Neural cell (in vitro differentiated cells): ENCODE data around the gene CCDC102A.

ENCODE experiments used
- CTCF ChIP-seq: fragments of 450-650 bp; IDR thresholded peaks from 2 replicates; pipeline ENCODE4 v1.5.1; 2014; ENCODE audit warnings: antibody characterized with exemption, mild to moderate bottlenecking, moderate library complexity; ENCODE audit not compliant: poor library complexity, severe bottlenecking
- EP300 ChIP-seq: fragments of 450-650 bp; conservative IDR thresholded peaks from 2 replicates; pipeline ENCODE4 v1.6.1; 2014; ENCODE audit warnings: antibody characterized with exemption, mild to moderate bottlenecking, moderate library complexity; ENCODE audit not compliant: poor library complexity, severe bottlenecking
- EZH2 ChIP-seq: fragments of 200-600, 300-800 bp; shearing (Covaris generic), sonication (generic); IDR thresholded peaks from 2 replicates; pipeline ENCODE4 v1.6.1; 2014; ENCODE audit warnings: antibody characterized with exemption, low read length, borderline replicate concordance, mild to moderate bottlenecking; ENCODE audit not compliant: insufficient read depth, poor library complexity, severe bottlenecking
- RAD21 ChIP-seq: fragments of 450-650 bp; conservative IDR thresholded peaks from 2 replicates; pipeline ENCODE4 v1.6.1; 2014; ENCODE audit warnings: antibody characterized with exemption, mild to moderate bottlenecking, moderate library complexity
- TAF1 ChIP-seq: IDR thresholded peaks from 2 replicates; pipeline ENCODE4 v1.6.1; 2012; ENCODE audit warnings: low read depth
- TF ChIP-seq, protein P1 (sequence below): IDR thresholded peaks from 2 replicates; pipeline ENCODE4 v1.6.1; 2012; ENCODE audit warnings: borderline replicate concordance

GRCh38 chr16:57566436-57566835 is 30.1 kb upstream of the CCDC102A start:
- no peak for TF ChIP-seq CTCF
- TF ChIP-seq EP300, result no peak
- TF ChIP-seq RAD21, result no peak
- TF ChIP-seq, protein P1, sequence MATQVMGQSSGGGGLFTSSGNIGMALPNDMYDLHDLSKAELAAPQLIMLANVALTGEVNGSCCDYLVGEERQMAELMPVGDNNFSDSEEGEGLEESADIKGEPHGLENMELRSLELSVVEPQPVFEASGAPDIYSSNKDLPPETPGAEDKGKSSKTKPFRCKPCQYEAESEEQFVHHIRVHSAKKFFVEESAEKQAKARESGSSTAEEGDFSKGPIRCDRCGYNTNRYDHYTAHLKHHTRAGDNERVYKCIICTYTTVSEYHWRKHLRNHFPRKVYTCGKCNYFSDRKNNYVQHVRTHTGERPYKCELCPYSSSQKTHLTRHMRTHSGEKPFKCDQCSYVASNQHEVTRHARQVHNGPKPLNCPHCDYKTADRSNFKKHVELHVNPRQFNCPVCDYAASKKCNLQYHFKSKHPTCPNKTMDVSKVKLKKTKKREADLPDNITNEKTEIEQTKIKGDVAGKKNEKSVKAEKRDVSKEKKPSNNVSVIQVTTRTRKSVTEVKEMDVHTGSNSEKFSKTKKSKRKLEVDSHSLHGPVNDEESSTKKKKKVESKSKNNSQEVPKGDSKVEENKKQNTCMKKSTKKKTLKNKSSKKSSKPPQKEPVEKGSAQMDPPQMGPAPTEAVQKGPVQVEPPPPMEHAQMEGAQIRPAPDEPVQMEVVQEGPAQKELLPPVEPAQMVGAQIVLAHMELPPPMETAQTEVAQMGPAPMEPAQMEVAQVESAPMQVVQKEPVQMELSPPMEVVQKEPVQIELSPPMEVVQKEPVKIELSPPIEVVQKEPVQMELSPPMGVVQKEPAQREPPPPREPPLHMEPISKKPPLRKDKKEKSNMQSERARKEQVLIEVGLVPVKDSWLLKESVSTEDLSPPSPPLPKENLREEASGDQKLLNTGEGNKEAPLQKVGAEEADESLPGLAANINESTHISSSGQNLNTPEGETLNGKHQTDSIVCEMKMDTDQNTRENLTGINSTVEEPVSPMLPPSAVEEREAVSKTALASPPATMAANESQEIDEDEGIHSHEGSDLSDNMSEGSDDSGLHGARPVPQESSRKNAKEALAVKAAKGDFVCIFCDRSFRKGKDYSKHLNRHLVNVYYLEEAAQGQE, result no peak
- no peak for TF ChIP-seq EZH2
- no peak for TF ChIP-seq TAF1
